Urothelium cell line (cell line): Measurements from ENCODE around the gene MYO18A.
A peak's percentile ranks its signal among the peaks of the same experiment; 100 is the strongest.
"Not testable (repeated sequence)": the region's sequence is repeated elsewhere in the genome, so short reads cannot be mapped to it uniquely, and the experiment has no call there.

Experiments
- DNase-seq: peaks from one replicate; pipeline ENCODE4 v3.0.0; 2011; ENCODE audit warnings: low spot score, mixed read lengths
- FAIRE-seq: peaks from 2 replicates; lab custom pipeline; 2011; peaks lifted over from hg19 to GRCh38; lab: Jason Lieb, UNC

MYO18A gene, protein sequence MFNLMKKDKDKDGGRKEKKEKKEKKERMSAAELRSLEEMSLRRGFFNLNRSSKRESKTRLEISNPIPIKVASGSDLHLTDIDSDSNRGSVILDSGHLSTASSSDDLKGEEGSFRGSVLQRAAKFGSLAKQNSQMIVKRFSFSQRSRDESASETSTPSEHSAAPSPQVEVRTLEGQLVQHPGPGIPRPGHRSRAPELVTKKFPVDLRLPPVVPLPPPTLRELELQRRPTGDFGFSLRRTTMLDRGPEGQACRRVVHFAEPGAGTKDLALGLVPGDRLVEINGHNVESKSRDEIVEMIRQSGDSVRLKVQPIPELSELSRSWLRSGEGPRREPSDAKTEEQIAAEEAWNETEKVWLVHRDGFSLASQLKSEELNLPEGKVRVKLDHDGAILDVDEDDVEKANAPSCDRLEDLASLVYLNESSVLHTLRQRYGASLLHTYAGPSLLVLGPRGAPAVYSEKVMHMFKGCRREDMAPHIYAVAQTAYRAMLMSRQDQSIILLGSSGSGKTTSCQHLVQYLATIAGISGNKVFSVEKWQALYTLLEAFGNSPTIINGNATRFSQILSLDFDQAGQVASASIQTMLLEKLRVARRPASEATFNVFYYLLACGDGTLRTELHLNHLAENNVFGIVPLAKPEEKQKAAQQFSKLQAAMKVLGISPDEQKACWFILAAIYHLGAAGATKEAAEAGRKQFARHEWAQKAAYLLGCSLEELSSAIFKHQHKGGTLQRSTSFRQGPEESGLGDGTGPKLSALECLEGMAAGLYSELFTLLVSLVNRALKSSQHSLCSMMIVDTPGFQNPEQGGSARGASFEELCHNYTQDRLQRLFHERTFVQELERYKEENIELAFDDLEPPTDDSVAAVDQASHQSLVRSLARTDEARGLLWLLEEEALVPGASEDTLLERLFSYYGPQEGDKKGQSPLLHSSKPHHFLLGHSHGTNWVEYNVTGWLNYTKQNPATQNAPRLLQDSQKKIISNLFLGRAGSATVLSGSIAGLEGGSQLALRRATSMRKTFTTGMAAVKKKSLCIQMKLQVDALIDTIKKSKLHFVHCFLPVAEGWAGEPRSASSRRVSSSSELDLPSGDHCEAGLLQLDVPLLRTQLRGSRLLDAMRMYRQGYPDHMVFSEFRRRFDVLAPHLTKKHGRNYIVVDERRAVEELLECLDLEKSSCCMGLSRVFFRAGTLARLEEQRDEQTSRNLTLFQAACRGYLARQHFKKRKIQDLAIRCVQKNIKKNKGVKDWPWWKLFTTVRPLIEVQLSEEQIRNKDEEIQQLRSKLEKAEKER (N-terminal part only)

DNA sequence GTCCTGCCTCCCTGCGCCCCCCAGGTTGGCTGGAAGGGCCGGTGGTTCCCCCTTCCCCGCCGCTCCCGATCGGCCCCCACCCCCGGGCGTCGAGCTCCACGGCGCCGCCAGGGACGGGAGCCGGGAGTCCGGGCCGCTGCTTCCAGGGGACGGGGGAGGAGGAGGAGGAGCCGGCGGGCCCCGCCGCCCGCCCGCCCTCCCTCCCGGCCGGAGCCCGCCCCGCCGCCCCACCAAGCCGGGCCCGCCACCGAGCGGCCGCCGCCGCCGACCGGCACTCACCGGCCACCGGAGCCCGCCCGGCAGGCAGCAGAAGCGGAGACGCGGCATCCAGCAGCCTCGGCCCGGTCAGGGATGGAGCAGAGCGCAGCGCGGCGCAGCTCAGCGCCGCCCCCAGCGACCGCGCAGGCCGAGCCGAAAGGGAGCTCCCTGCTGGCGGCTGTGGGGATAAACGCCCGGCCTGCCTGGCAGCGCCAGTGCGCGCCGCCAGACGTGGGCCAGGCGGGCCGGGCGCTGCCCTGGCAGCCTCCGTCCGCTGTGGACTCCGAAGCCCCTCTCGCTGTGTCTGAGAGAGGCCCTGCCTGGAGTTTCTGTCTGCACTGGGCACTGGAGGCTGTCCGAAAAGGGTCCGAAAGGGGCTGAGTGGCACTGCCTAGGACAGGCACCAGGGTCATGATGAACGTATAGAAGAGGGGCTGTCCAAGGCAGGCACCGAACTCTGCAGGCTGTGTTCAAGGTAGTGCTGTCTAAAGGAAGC lies at the start of gene MYO18A:
MYO18A (minus strand) TSS at position 365 of the 754 bp plus-strand sequence. CDS start 13,458 bp downstream, outside the sequence.
- peak; percentile 95 for DNase-seq
- FAIRE-seq: peak; percentile 55

DNA sequence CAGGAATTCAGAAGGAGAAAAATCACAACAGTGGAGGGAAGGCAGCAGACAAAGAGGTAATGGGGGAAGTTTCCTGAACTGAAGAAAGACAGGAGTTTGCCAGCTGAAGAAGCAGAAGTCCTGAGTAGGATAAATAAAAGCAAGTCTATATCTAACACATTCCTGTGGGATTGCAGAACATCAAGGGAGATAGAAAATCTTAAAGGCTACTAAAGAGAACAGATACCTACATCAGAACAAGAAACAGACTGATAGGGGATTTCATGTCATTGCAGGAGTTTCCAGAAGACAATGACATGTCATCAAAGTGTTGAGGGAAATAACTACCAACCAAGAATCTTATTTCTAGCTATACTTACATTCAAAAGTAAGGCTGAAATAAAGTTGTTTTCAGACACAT lies 45.2 kb upstream of the MYO18A start:
- FAIRE-seq (no peak), DNase-seq (no peak)

DNA sequence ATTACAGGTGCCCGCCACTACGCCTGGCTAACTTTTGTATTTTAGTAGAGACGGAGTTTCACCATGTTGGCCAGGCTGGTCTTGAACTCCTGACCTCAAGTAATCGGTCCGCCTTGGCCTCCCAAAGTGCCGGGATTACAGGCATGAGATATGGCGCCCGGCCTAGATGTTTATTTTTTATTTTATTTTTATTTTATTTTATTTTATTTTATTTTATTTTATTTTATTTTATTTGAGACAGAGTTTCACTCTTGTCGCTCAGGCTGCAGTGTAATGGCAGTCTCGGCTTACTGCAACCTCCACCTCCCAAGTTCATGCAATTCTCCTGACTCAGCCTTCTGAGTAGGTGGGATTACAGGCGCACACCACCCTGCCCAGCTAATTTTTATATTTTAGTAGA lies 41.1 kb upstream of the MYO18A start:
- not testable (repeated sequence) for FAIRE-seq, DNase-seq

DNA sequence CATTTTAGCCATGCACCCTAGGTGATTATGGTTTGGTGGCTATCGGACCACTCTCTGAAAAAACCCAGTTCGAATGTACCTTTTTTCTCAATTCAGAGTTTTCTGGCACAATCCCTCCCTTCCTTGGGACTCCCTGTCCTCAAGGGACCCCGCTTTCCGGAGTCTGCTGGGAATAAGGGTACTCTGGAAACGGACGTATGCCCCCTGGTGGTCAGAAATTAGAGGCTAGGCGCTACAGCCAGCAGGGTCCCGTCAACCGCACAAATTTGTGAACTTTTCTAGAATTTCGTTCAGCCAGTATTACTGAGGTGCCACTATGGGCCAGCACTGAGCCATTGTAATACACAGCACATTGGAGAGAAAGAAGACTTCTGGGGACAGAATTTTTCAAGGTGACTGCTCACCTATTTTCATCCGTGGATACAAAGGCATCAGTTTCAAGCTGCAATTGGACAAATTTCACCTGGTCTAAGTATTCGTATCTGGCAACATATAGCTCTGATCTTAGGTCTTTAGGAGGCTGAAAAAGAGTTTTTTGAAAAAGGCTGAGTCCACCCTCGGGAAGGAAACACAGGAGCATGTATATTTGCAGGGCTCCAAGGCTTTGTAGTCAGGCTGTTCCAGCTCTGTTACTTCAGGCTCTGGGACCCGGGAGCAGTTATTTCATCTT lies 39.3 kb upstream of the MYO18A start:
- peak; percentile 86 for DNase-seq
- no peak for FAIRE-seq

DNA sequence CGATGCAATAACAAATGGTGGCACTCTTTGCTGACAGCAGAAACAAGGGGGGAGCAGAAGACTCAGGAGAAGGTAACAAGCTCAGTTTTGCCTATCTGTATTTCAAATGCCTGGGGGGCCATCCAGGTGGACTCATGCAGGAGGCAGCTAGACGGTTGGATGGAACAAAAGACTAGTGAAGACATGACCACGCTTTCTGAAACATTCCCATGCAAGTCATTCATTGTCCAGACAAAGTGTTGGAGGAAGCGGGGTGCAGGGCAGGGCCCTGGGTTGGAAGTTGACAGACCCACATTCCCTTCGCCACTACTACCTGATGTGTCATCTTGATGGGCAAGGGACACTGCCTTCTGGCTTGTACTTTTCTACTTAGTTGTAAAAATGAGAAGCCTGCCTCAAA lies 36.7 kb upstream of the MYO18A start:
- FAIRE-seq: no peak
- no peak for DNase-seq

DNA sequence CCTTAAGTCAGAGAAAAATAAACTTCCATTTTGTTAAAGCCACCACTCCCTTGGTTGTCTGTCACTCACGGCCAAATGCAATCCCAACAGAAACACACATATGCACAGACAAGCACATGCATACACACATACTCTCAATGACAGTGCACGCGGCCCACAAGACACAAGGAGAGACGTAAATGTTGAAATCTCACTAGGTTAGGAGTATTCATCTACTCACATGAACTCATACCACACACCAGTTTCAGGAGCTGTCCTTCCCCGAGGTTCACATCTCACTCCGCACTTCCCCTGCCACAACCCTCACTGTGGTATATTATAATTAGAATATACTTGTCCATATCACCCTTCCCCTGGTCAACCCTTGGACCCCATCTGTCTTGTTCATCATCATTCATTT lies 36.0 kb upstream of the MYO18A start:
- FAIRE-seq (peak; percentile 30), DNase-seq (no peak)

DNA sequence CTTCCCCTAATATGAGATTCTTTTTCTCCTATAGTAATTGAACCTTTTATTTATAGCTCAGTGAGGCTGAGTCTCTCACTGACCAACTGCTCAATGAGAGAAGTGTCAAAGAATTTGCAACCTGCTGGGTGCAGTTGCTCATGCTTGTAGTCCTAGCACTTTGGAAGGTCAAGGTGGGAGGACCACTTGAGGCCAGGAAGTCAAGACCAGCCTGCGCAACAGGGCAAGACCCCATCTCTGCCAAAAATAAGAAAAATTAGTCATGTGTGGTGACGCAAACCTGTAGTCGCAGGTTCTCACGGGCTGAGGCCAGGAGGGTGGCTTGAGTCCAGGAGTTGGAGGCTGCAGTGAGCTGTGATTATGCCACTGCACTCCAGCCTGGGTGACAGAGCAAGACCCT lies 35.5 kb upstream of the MYO18A start:
- FAIRE-seq (no peak), DNase-seq (no peak)

DNA sequence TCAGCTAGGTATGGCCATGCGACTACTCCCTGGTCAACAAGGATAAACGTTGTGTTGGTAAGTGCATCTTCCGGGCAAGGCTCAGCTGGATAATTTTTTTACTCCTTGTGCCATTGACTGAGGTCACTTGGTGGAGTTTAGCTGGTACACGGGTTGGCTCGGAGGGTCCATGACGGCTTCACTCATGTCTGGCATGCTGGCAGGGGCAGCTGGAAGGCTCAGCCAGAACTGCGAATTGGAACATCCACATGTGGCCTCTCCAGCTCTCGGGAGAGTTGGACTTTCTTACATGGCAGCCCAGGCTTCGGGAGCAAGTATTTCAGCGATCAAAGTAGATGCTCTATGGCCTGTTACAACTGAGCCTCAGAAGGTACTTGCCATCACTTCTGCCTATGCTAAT lies 35.0 kb upstream of the MYO18A start:
- DNase-seq: no peak
- no peak for FAIRE-seq

DNA sequence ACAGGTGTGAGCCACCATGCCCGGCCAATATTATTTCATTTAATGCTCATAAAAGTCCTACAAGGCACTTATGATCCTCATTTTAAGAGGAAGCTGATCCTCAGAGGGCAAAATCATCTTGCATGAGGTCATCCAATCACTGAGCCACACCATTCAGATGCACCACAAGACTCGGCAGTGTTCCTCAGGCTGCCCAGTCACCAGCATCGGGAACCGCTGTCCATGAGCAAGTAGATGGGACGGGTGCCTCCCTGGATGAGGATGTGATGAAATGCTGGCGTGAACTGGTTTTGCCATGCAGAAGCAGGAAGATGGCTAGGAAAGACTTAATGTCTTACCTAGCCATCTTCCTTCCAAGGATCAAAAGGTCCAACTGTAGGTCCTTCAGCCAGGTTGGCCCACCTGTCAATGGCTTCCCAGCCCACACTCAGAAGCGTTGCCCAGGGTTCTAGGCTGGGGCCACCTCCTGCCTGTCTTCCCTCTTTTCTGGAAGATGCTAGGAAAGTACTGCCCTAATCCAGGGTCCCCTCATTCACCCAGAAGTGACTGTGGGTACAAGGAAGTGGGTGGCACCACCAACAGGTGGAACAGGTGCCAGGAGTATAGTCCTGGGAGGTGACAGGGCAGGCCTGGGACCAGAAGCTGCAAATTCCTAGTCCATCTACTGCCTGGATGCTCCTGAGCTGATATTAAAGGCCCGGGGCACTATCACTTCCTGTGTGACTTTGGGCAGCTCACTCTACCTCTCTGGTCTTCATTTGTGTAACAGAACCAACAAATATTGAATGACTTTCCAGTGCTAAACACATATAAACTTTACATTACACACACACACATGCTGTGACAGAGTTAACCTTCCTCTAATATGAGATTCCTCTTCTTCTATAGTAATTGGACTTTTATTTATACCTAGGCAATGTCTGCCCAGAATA lies 34.3 kb upstream of the MYO18A start:
- DNase-seq (no peak), FAIRE-seq (no peak)

DNA sequence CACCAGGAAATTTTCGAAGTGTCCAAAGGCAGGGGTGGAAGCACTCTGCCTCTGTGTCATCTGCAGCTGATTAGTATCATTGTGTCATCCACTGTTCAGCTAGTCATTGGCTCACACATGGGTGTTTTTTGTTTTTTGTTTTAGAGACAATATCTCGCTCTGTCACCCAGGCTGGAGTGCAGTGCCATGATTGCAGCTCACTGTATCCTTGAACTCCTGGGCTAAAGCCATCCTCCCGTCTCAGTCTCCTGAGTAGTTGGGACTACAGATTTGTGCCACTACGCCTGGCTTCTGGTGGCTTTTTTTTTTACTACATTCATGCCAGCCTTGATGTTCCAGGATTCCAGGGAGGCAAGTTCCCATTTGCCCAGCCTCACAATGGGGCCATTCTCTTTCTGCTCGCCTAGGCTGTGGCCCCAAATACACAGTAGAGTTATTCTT lies 32.5 kb upstream of the MYO18A start:
- DNase-seq (no peak), FAIRE-seq (no peak)

DNA sequence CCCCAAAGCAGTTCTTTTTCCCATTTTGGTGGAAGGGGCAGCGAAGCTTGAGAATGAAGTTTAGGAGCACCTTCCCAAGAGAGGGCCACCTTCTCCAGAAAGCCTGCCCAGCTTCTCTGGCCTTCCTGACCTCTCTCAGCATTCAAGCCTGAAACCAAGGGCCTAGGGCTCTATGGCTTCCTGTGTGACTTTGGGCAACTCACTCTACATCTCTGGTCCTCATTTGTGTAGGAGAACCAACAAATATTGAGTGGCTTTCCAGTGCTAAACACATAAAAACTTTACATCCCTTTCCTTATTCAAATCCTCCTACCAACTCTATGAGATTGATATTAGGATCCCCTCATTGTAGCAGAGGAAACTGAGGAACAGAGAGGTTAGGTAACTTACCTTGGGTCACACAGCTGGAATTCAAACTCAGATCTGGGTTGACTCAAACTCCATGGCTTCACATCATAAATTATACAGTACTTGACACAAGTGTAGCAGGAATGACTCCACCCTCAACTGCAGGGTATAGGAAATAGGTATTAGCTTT lies 32.0 kb upstream of the MYO18A start:
- no peak for FAIRE-seq
- no peak for DNase-seq

DNA sequence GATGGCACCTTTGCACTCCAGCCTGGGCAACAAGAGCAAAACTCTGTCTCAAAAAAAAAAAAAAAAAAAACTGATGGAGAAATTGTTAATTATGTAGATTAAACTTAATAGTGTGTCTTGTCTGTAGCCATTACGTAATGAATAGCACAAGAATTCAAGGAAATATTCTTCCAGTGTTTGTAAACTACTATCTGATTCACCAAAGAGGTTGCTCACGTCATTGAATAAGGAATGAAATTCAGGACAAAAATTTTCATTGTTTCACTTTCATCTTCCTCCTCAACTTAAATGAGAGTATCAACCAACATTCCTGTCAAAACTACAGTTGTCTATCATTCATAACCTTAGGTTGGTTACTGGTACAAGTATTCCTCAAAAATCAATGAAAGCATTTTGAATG lies 30.7 kb upstream of the MYO18A start:
- FAIRE-seq (no peak), DNase-seq (no peak)

DNA sequence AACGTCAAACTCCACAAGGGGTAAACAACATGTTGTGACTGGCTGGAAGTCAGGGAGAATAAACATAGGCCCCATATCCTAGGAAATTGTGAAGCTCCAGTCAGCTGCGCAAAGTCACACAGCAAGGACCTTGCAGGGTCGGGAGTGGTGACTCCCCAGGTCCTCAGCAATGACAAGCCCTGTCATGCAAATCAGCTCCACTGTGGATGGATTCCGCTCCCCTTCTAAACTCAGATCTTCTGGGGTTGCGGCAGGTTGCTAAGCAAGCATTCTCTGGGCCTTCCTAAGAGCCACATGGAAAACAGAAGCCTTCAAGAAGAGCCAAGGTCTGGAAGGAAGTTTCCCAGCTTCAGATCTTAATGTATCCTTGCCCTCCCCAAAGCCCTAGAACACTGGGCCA lies 28.9 kb upstream of the MYO18A start:
- DNase-seq (no peak), FAIRE-seq (no peak)

DNA sequence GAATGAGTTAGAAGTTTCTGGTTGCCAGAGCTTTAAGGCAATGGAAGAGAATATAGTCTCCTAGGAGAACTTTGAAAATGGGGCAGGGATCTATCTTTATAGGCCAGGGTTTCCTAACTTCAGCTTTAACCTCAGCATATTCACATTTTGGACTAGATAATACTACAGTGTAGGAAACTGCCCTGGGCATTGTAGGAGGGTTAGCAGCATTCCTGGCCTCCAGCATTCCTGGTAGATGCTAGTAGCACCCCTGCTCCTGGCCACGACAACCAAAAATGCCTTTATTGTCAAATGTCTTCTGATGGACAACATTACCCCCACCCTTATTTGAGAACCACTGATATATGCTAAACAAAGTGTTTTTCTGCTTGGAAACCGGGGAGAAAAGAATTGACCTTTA lies 27.8 kb upstream of the MYO18A start:
- FAIRE-seq: no peak
- no peak for DNase-seq

DNA sequence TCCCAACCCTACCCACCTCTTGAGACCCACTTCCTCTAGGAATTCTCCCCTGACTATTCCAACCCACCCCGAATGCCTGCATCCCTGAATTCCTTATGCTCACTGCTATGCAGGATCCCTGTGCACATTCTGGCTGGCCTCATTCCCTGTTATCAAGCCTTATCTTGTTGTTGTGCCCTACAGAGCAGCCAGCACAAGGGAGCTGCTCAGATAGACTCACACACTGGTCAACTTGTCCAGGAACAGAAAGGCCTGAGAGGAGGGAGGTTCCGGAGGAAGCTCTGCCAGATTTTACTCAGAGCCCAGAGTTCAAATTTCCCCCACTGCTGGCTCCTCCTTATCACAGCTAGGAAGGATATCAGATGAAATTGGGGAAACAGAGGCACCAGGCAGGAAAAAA lies 24.8 kb upstream of the MYO18A start:
- no peak for FAIRE-seq
- no peak for DNase-seq

DNA sequence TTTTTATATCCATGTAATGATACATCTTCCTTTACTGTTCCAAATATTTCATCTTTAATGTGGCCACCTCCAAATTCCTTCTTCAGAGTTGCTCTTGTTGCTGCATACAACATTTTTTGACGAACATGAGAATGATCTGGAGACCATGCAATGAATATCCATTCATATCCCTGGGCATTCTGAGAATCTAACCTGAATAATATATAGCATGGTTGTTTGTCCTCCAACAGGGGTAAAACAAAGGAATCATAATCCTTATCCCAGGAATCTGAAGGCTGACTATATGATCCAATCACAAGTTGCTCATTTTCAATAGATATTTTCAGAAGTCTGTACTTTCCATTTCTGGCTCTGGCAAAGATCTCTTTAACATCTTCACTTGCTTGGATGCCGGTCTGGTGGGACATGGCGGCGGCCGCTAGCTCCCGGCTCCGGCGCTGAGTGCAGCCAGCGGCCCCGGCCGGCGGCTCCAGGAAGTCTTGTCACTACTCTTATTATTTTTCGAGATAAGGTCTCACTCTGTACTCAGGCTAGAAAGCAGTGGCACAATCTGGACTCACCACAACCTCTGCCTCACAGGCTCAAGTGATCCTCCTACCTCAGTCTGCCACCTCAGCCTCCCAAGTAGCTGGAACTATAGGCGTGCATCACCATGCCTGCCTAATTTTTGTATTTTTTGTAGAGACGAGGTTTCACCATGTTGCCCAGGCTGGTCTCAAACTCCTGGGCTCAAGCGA lies 24.0 kb upstream of the MYO18A start:
- not testable (repeated sequence) for DNase-seq, FAIRE-seq

DNA sequence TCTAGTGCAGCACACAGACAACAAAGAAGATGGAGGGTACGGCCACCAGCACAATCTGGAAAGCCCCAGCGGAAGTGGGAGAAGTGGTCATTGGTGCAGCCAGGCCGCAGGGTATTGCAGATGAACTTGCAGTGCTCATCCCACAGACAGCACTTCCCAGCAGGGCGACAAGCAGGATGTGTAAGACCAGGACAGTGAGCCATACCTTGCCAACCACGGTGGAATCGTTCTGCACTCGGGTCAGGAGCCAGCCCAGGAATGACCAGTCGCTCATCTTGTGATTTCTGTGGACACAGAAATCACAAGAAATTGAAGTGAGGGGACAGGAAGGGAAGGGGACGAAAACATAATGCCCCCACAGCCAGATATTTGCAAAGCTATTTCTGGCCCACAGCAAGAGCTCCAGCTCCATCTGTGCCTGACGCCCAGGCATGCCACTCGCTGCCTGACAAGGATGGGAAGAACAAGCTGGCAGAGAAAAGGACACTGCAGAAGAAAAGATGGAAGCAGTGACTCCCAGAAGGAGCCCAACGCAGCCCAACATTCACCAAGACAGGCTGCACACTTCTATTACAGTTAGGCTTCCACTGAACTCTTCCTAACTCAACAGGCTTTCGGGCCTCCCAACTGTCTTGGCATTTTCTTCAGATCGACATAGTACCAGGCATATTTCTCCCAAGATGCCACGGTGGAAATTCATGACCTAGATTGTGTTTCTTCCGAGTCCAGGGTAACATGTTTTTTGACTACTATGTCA lies 17.5 kb upstream of the MYO18A start:
- DNase-seq (no peak), FAIRE-seq (no peak)
